Muscle layer of colon (tissue), 2 donors: Measurements from ENCODE around the gene IPMK.
"Not testable (repeated sequence)": the region's sequence is repeated elsewhere in the genome, so short reads cannot be mapped to it uniquely, and the experiment has no call there.

Experiments
- H3K27ac ChIP-seq: one replicate; pipeline ENCODE4 v1.7.0; 2013; ENCODE audit warnings: low read depth, mild to moderate bottlenecking, low read length, moderate library complexity
- H3K27me3 ChIP-seq, 2 donors: one replicate each; pipeline ENCODE4 v1.7.0; 2013; ENCODE audit warnings: low read length in 2 of 2, mild to moderate bottlenecking in 2 of 2; ENCODE audit not compliant: insufficient read depth in 2 of 2, control insufficient read depth in 1 of 2
- H3K36me3 ChIP-seq: one replicate; pipeline ENCODE4 v1.7.0; 2013; ENCODE audit warnings: mild to moderate bottlenecking, low read length; ENCODE audit not compliant: insufficient read depth
- H3K4me1 ChIP-seq: one replicate; pipeline ENCODE4 v1.7.0; 2013; ENCODE audit warnings: mild to moderate bottlenecking, low read length; ENCODE audit not compliant: insufficient read depth
- H3K4me3 ChIP-seq, 2 donors: one replicate each; pipeline ENCODE4 v1.7.0; 2013; ENCODE audit warnings: low read length in 2 of 2, low read depth in 1 of 2, mild to moderate bottlenecking in 1 of 2, moderate library complexity in 1 of 2
- H3K9ac ChIP-seq: one replicate; pipeline ENCODE4 v1.7.0; 2013; ENCODE audit warnings: low read length
- H3K9me3 ChIP-seq: one replicate; pipeline ENCODE4 v1.7.0; 2013; ENCODE audit warnings: mild to moderate bottlenecking, low read length
- donor health status: abdominal sarcoma.
- donor health status: Adenocarcinoma of cecum.

The IPMK gene

GRCh38 chr10:58175990-58176900 lies 91.4 kb downstream of the IPMK start:
- H3K4me1 ChIP-seq = peaks cover 13% of the 10 kb centered on the region
- no peak overlapping the region for H3K4me3 ChIP-seq
- H3K9me3 ChIP-seq = no peaks in the 10 kb centered on the region
- no peak overlapping the region for H3K27ac ChIP-seq
- H3K9ac ChIP-seq = no peak overlapping the region
- H3K36me3 ChIP-seq = no peaks in the 10 kb centered on the region
- no peaks in the 10 kb centered on the region for H3K27me3 ChIP-seq

- Histone ChIP-seq H3K4me1 (peaks cover 13% of the 10 kb centered on the region), H3K27ac (no peak overlapping the region), H3K9ac (no peak overlapping the region), H3K27me3 (no peaks in the 10 kb centered on the region), H3K9me3 (no peaks in the 10 kb centered on the region), H3K36me3 (no peaks in the 10 kb centered on the region), H3K4me3 (no peak overlapping the region)
Observed at GRCh38 chr10:58174831-58175230, 92.9 kb downstream of the IPMK start.

- H3K9me3 ChIP-seq = no peaks in the 10 kb centered on the region
- no peaks in the 10 kb centered on the region for H3K36me3 ChIP-seq
- no peak overlapping the region for H3K9ac ChIP-seq
- H3K27me3 ChIP-seq = no peaks in the 10 kb centered on the region
- no peak overlapping the region for H3K4me3 ChIP-seq
- H3K27ac ChIP-seq = no peak overlapping the region
- H3K4me1 ChIP-seq = peaks cover 5% of the 10 kb centered on the region
Observed at GRCh38 chr10:58173391-58173790, 94.3 kb downstream of the IPMK start.

GRCh38 chr10:58171146-58171545 lies 96.5 kb downstream of the IPMK start:
- Histone ChIP-seq H3K36me3 (no peaks in the 10 kb centered on the region), H3K4me3 (no peak overlapping the region), H3K9me3 (no peaks in the 10 kb centered on the region), H3K9ac (no peak overlapping the region), H3K4me1 (no peaks in the 10 kb centered on the region), H3K27me3 (no peaks in the 10 kb centered on the region), H3K27ac (no peak overlapping the region)

GRCh38 chr10:58164517-58164916 lies 103.2 kb downstream of the IPMK start:
- Histone ChIP-seq H3K9me3 (no peaks in the 10 kb centered on the region), H3K9ac (no peak overlapping the region), H3K36me3 (no peaks in the 10 kb centered on the region), H3K4me1 (no peaks in the 10 kb centered on the region), H3K27ac (no peak overlapping the region), H3K27me3 (no peaks in the 10 kb centered on the region), H3K4me3 (no peak overlapping the region)

- Histone ChIP-seq H3K27me3 (no peaks in the 10 kb centered on the region), H3K9ac (no peak overlapping the region), H3K27ac (no peak overlapping the region), H3K36me3 (no peaks in the 10 kb centered on the region), H3K4me1 (peaks cover 8% of the 10 kb centered on the region), H3K4me3 (no peak overlapping the region), H3K9me3 (no peaks in the 10 kb centered on the region)
Observed at GRCh38 chr10:58158806-58159205, 108.9 kb downstream of the IPMK start.

GRCh38 chr10:58157076-58157766 lies 110.5 kb downstream of the IPMK start:
- Histone ChIP-seq H3K36me3 (no peaks in the 10 kb centered on the region), H3K9ac (no peak overlapping the region), H3K4me1 (peaks cover 8% of the 10 kb centered on the region), H3K9me3 (no peaks in the 10 kb centered on the region), H3K27me3 (no peaks in the 10 kb centered on the region), H3K27ac (no peak overlapping the region), H3K4me3 (no peak overlapping the region)

GRCh38 chr10:58155941-58156340 lies 111.8 kb downstream of the IPMK start:
- H3K36me3 ChIP-seq, H3K4me1 ChIP-seq, H3K9me3 ChIP-seq, H3K9ac ChIP-seq, H3K27me3 ChIP-seq, H3K4me3 ChIP-seq, H3K27ac ChIP-seq: not testable (repeated sequence)

- Histone ChIP-seq H3K27ac (no peak overlapping the region), H3K9ac (no peak overlapping the region), H3K27me3 (no peaks in the 10 kb centered on the region), H3K36me3 (no peaks in the 10 kb centered on the region), H3K4me3 (no peak overlapping the region), H3K4me1 (peaks cover 6% of the 10 kb centered on the region), H3K9me3 (no peaks in the 10 kb centered on the region)
Observed at GRCh38 chr10:58153751-58154150, 113.9 kb downstream of the IPMK start.

- H3K36me3 ChIP-seq = no peaks in the 10 kb centered on the region
- no peaks in the 10 kb centered on the region for H3K4me1 ChIP-seq
- no peaks in the 10 kb centered on the region for H3K27me3 ChIP-seq
- no peak overlapping the region for H3K4me3 ChIP-seq
- no peak overlapping the region for H3K27ac ChIP-seq
- no peaks in the 10 kb centered on the region for H3K9me3 ChIP-seq
- no peak overlapping the region for H3K9ac ChIP-seq
Observed at GRCh38 chr10:58152673-58153263, 114.9 kb downstream of the IPMK start.

- Histone ChIP-seq H3K9me3 (no peaks in the 10 kb centered on the region), H3K36me3 (no peaks in the 10 kb centered on the region), H3K4me1 (no peaks in the 10 kb centered on the region), H3K27me3 (no peaks in the 10 kb centered on the region), H3K9ac (no peak overlapping the region), H3K27ac (no peak overlapping the region), H3K4me3 (no peak overlapping the region)
Observed at GRCh38 chr10:58150290-58150689, 117.4 kb downstream of the IPMK start.
